OCI-LY7 (cell line): ENCODE measurements around the gene UCK2.

Source experiments
- EZH2phosphoT487 ChIP-seq: fragments of 200-600 bp; sonication (generic); IDR thresholded peaks from 2 replicates; pipeline ENCODE4 v1.6.1; 2018; ENCODE audit warnings: low read depth, borderline replicate concordance, mild to moderate bottlenecking, mixed run types, antibody characterized with exemption, low read length, moderate library complexity, mixed read lengths
- TF ChIP-seq, protein P1 (sequence below): fragments of 200-600 bp; sonication (generic); conservative IDR thresholded peaks from 2 replicates; pipeline ENCODE4 v1.5.1; 2014; ENCODE audit warnings: mild to moderate bottlenecking, antibody characterized with exemption, low read length, moderate library complexity, mixed read lengths

DNA sequence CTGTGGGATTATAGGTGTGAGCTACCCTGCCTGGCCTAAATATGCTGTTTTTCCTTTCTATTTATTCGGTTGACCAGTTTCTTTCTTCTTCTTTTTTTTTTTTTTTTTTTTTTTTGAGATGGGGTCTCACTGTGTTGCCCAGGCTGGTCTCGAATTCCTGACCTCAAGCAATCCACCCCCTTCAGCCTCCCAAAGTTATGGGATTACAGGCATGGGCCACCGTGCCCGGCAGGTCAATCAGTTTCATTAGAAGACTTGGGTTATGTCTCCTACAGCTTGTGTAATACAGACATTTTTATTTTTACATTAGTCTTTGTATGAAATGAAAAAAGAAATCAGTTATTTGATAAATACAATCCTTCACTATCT, 61.1 kb downstream of the UCK2 start:
- TF ChIP-seq, protein P1, sequence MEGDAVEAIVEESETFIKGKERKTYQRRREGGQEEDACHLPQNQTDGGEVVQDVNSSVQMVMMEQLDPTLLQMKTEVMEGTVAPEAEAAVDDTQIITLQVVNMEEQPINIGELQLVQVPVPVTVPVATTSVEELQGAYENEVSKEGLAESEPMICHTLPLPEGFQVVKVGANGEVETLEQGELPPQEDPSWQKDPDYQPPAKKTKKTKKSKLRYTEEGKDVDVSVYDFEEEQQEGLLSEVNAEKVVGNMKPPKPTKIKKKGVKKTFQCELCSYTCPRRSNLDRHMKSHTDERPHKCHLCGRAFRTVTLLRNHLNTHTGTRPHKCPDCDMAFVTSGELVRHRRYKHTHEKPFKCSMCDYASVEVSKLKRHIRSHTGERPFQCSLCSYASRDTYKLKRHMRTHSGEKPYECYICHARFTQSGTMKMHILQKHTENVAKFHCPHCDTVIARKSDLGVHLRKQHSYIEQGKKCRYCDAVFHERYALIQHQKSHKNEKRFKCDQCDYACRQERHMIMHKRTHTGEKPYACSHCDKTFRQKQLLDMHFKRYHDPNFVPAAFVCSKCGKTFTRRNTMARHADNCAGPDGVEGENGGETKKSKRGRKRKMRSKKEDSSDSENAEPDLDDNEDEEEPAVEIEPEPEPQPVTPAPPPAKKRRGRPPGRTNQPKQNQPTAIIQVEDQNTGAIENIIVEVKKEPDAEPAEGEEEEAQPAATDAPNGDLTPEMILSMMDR: no peak
- TF ChIP-seq EZH2phosphoT487: no peak
